GM12801 (cell line): ENCODE data around the gene KIAA1328.

Experiments
- TF ChIP-seq, protein P1 (sequence below): IDR thresholded peaks from one replicate; pipeline ENCODE4 v1.5.1; 2011; ENCODE audit warnings: control low read depth; ENCODE audit not compliant: insufficient read length; ENCODE audit errors: extremely low read depth

KIAA1328 gene

DNA sequence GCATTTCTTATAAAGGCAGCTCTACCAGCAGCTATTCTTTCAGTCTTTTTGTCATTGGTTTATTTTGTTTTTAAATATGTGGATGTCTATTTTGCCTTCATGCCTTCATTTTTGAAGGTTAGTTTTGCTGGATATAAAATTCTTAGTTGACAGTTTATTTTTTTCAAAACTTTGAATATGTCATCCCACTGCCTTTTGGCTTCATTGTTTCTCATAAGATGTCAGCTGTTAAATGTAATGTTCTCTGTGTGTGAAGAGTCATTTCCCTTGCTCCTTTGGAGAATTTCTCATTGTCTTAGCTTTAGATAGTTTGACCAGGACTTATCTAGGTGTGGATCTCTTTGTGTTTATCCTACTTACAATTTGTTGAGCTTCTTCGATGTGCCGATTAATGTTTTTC is 213.5 kb downstream of the KIAA1328 start:
- TF ChIP-seq, protein P1, sequence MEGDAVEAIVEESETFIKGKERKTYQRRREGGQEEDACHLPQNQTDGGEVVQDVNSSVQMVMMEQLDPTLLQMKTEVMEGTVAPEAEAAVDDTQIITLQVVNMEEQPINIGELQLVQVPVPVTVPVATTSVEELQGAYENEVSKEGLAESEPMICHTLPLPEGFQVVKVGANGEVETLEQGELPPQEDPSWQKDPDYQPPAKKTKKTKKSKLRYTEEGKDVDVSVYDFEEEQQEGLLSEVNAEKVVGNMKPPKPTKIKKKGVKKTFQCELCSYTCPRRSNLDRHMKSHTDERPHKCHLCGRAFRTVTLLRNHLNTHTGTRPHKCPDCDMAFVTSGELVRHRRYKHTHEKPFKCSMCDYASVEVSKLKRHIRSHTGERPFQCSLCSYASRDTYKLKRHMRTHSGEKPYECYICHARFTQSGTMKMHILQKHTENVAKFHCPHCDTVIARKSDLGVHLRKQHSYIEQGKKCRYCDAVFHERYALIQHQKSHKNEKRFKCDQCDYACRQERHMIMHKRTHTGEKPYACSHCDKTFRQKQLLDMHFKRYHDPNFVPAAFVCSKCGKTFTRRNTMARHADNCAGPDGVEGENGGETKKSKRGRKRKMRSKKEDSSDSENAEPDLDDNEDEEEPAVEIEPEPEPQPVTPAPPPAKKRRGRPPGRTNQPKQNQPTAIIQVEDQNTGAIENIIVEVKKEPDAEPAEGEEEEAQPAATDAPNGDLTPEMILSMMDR, result no peak

DNA sequence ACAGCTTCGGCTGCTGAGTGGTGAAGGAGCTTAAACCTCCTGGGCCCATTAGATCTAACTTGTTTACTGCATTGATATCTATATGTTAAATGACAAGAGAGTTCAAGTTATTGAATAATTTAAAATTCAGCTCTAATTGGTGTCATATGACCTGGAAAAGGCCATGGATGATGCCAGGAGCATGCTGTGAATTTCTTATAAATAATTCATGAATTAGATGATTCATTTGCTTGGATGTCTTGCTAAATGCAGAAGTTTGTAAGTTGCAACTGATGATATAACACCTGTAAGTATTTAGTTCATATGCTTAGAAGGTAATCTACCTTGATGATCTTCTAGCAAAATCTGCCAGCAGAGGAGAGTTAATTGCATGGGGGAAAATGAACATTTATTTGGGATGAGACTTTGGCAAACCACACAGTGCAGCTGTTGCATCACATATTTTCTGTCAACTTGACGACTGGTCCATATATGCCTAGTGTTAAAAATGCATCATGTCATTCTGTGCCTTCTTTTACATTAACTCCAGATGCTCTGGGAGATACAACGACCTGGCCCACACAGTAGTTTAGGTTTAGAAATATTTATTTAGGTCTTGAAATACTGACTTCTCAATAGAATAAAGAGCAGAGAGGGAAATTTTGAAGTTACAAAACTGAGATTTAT is 226.3 kb downstream of the KIAA1328 start:
- TF ChIP-seq, protein P1, result no peak

DNA sequence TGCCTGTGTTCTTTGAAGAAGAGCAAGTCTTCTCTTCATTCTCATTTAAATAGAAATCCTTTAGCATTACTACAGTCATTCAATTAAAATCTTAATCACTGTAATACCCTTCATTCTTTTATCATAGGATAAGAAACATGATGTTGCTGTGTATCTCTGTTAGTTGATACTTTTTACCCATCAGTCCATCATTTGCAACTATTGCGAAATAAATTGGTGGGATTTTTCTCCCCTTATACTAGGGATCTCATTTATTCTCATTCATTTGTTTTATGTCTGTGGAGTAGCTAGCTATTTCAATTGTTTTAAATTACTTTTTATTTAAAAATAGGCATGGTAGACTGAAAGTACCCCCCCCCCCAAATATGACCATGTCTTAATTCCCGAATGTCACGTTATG is 235.3 kb downstream of the KIAA1328 start:
- TF ChIP-seq, protein P1, result no peak

DNA sequence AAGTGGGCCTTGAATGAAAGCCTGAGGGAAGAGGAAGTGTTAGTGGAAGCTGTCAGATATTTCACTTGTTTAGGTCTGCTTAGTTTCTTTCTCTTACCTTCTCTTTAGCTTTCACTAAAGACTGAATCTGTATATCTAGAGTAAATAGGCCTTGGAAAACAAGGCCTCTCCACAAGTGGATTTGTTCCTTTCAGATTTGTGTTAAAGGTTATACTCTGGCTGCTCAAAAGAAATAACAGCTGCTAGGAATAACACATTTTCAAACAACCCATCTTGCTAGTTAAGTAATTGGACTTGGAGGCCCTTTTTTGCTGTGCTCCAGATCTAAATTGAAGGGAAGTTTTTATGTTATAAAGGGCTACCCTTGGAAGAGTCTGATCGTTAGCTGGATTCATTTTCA is 236.3 kb downstream of the KIAA1328 start:
- TF ChIP-seq, protein P1, result no peak

DNA sequence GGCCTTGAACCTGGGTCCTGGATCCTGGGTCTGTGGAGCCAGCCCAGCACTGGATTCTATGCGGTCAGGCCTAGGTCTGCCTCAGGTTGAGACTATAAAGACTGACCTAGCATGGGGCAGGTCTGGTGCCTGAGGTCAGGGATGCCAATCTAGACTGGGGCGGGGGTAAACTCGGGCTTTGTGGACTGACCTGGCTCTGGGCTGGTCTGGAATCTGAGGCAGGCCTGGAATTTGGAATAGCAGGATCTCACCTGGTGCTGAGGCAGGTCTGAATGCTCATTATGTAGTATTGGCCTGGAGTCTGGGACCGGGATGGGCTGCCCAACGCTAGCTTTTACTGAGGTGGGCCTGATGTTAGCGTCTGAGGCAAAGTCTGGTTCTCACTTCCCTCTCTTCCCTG is 256.0 kb downstream of the KIAA1328 start:
- TF ChIP-seq, protein P1, result no peak

DNA sequence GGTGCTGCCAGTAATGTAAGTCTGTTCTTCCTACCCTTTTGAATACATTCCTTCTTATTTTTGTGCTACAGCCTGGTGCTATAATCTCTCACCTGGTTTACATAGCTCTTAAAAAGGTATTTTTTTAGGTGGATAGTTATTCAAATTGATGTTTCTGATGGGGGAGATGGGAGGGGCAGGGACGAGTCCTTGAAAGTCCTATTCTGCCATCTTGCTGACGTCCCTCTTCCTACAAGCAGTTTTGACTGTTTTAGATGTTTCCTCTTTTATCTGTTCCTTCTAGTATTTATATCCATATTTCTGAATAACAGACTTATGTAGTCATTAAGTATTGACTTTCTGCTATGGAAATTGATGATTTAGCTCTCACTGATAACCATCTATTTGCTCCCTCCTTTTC is 256.4 kb downstream of the KIAA1328 start:
- TF ChIP-seq, protein P1, result no peak

DNA sequence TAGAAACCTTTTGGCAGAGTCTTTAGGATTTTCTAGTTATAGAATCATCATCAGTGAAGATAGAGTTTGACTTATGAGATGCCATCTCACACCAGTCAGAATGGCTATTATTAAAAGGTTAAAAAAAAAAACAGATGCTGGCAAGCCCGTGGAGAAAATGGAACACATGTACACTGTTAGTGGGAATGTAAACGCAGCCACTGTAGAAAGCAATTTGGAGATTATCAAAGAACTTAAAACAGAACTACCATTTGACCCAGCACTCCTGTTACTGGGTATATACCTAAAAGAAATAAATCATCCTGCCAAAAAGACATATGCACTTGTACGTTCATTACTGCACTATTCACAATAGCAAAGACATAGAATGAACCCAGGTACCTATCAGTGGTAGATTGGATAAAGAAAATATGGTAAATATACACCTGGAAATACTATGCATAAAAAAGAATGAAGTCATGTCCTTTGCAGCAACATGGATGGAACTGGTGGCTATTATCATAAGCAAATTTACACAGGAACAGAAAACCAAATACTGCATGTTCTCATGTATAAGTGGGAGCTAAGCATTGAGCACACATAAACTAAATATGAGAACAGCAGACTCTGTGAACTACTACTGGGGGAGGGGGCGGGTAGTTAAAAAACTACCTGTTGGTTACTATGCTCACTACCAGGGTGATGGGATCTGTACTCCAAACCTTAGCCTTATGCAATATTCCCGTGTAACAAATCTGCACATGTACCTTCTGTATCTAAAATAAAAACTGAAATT is 279.0 kb downstream of the KIAA1328 start:
- TF ChIP-seq, protein P1, result no peak
